Umbilical cord (tissue), 2 donors: ENCODE results near the gene ZCCHC18. TPM values are rescaled to one million over a fixed set of nuclear protein-coding genes. Genes with fewer than 3 reads are reported as not detected.
A peak's percentile ranks its signal among the peaks of the same experiment; 100 is the strongest.

Source experiments
- DNase-seq: peaks from one replicate; pipeline ENCODE4 v3.0.0-alpha.2; 2015; ENCODE audit warnings: low spot score
- total RNA-seq: library from RNA; depleted of rRNA; stranded (reverse); fragments of >200 nt; gene quantifications from one replicate; pipeline ENCODE4 v1.2.3, GENCODE V29; 2014; ENCODE audit warnings: low replicate concordance; ENCODE audit not compliant: insufficient read depth

The ZCCHC18 gene
- total RNA-seq, 1 donor from 2014 or later = 1.7 TPM

- no peak for DNase-seq
Measured at GRCh38 chrX:104130808-104131207, 18.5 kb downstream of the ZCCHC18 start.

DNA sequence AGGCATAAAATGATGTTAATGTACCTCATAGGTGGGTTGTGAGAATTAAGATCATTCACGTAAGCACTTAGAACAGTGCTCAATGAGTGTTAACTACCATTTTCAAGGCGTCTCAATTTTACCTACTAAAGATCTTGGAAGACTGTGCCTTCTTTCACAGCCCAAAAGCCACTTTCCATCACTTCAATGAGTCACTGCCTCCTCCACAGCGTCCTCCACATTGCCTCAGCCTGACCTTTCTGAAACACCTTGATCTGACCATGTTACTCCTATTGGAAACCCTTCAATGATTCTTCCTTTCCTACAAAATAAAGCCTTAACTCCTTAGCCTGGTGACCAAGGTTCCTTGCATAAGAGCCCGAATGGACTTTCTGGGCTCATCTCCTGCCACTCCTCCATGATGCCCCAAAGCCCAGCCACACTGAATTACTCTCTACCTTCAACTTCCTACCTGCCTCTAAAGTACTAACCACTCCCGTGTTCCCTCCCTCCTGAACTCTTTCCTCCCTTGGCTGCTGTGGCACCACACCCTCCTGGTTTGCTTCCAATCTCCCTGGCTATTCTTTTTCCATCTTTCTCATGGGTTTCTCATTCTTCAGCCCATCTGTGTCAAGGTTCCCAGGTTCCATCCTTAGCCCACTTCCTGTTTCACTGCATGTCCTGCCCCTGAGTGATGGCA is 22.4 kb downstream of the ZCCHC18 start:
- no peak for DNase-seq

- DNase-seq = no peak
Measured at GRCh38 chrX:104135677-104136076, 23.4 kb downstream of the ZCCHC18 start.

- peak; percentile 87 for DNase-seq
Measured at GRCh38 chrX:104136241-104137019, 24.1 kb downstream of the ZCCHC18 start.

GRCh38 chrX:104137496-104137895 is 25.2 kb downstream of the ZCCHC18 start:
- no peak for DNase-seq

- DNase-seq = no peak
Measured at GRCh38 chrX:104141087-104141760, 28.9 kb downstream of the ZCCHC18 start.

GRCh38 chrX:104151037-104151436 is 38.7 kb downstream of the ZCCHC18 start:
- no peak for DNase-seq

- peak; percentile 88 for DNase-seq
Measured at GRCh38 chrX:104156630-104157529, 44.6 kb downstream of the ZCCHC18 start, which contains the start of gene SLC25A53. TSS of gene SLC25A53 (minus strand) at chrX:104157009. CDS start at chrX:104105257, 51,752 bp downstream.

Other genes starting within 250 kb of the ZCCHC18 start
- gene TMSB15B, start 149.9 kb upstream of the ZCCHC18 start, total RNA-seq = 3.9 TPM
- not detected for gene H2BW1, start 98.8 kb upstream of the ZCCHC18 start, total RNA-seq
- gene H2BW2, start 72.6 kb upstream of the ZCCHC18 start, total RNA-seq = not detected
- gene TMSB15C, start 36.3 kb upstream of the ZCCHC18 start, total RNA-seq = 5.3 TPM
- gene SLC25A53, start 44.5 kb downstream of the ZCCHC18 start, total RNA-seq = 17.3 TPM
- 20.9 TPM for gene FAM199X, start 53.9 kb downstream of the ZCCHC18 start, total RNA-seq
- gene ESX1, start 142.4 kb downstream of the ZCCHC18 start, total RNA-seq = not detected